ENCODE measurements around the gene POLR1A.

GRCh38 chr2:86010083-86010482 is 95.6 kb downstream of the POLR1A start:
- TF ChIP-seq HNF4G (IDR thresholded peaks at IDR 0.05), result no peak
- TF ChIP-seq RAD21 (IDR thresholded peaks at IDR 0.05), result no peak
- no peak for TF ChIP-seq CTCF (IDR thresholded peaks at IDR 0.05; ENCODE audit: low read depth, low read length, missing input control)
